Gastroesophageal sphincter (tissue), 3 donors: ENCODE results near the gene LINGO4.

ENCODE experiments used
- EP300 ChIP-seq: sonication (generic); formaldehyde crosslinking; IDR thresholded peaks from one replicate; pipeline ENCODE4 v1.6.1; 2017; ENCODE audit warnings: antibody characterized with exemption, mild to moderate bottlenecking
- TF ChIP-seq, protein P1 (sequence below), 4 experiments: fragments of 200-600 bp in 2 of 4; fragments of 450-650 bp in 2 of 4; sonication (generic) in 1 of 4; IDR thresholded peaks; one replicate each; pipeline ENCODE4 v1.5.1; 2017 to 2019; ENCODE audit warnings: antibody characterized with exemption in 4 of 4, mild to moderate bottlenecking in 2 of 4, moderate library complexity in 2 of 4

GRCh38 chr1:151777317-151777716 is 27.9 kb downstream of the LINGO4 start:
- TF ChIP-seq, protein P1, sequence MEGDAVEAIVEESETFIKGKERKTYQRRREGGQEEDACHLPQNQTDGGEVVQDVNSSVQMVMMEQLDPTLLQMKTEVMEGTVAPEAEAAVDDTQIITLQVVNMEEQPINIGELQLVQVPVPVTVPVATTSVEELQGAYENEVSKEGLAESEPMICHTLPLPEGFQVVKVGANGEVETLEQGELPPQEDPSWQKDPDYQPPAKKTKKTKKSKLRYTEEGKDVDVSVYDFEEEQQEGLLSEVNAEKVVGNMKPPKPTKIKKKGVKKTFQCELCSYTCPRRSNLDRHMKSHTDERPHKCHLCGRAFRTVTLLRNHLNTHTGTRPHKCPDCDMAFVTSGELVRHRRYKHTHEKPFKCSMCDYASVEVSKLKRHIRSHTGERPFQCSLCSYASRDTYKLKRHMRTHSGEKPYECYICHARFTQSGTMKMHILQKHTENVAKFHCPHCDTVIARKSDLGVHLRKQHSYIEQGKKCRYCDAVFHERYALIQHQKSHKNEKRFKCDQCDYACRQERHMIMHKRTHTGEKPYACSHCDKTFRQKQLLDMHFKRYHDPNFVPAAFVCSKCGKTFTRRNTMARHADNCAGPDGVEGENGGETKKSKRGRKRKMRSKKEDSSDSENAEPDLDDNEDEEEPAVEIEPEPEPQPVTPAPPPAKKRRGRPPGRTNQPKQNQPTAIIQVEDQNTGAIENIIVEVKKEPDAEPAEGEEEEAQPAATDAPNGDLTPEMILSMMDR (IDR thresholded peaks at IDR 0.05), result no peak
- TF ChIP-seq EP300, result no peak
